ENCODE results near the gene TTC17. TPM values are rescaled to one million over a fixed set of nuclear protein-coding genes. Genes with fewer than 3 reads are reported as not detected.
"Not testable (repeated sequence)": the region's sequence is repeated elsewhere in the genome, so short reads cannot be mapped to it uniquely, and the experiment has no call there.

Gene TTC17
- total RNA-seq, 1 donor from 2014 or later, result 183 TPM

- Histone ChIP-seq H4K20me1 (ENCODE audit: low read depth) (no peaks in the 10 kb centered on the region), H2AFZ (replicated peaks) (no peak overlapping the region), H3K4me2 (no peak overlapping the region), H3K27me3 (no peaks in the 10 kb centered on the region), H3K79me2 (ENCODE audit: low read depth) (no peaks in the 10 kb centered on the region), H3F3A (ENCODE audit: low read depth) (no peaks in the 10 kb centered on the region), H3K27ac (no peak overlapping the region), H3K36me3 (peaks cover 38% of the 10 kb centered on the region), H3K9me3 (ENCODE audit: low read depth) (no peaks in the 10 kb centered on the region), H3K4me3 (no peak overlapping the region), H3K4me1 (no peaks in the 10 kb centered on the region), H3K9ac (no peak overlapping the region)
- no peak overlapping the region for H3K4me3 Mint-ChIP-seq
- H3K27me3 Mint-ChIP-seq (ENCODE audit: insufficient read depth, low read depth), result no peaks in the 10 kb centered on the region
- no peaks in the 10 kb centered on the region for H3K4me1 Mint-ChIP-seq
- TF ChIP-seq EZH2 (IDR thresholded peaks at IDR 0.05), result no peak
- TF ChIP-seq CTCF (IDR thresholded peaks at IDR 0.05), result no peak
- TF ChIP-seq EZH2phosphoT487 (IDR thresholded peaks at IDR 0.05), result no peak
- no peak overlapping the region for H3K27ac Mint-ChIP-seq
- H3K36me3 Mint-ChIP-seq, result peaks cover 36% of the 10 kb centered on the region
- no peak for DNase-seq (ENCODE audit: low spot score)
- no peaks in the 10 kb centered on the region for H3K9me3 Mint-ChIP-seq
These were observed 38.5 kb downstream of the TTC17 start for GRCh38 chr11:43397251-43397650.

- Histone ChIP-seq H3K36me3 (peaks cover 38% of the 10 kb centered on the region), H4K20me1 (ENCODE audit: low read depth) (no peaks in the 10 kb centered on the region), H3K27ac (no peak overlapping the region), H3K9ac (no peak overlapping the region), H3K9me3 (ENCODE audit: low read depth) (no peaks in the 10 kb centered on the region), H2AFZ (replicated peaks) (no peak overlapping the region), H3K4me3 (no peak overlapping the region), H3K4me2 (no peak overlapping the region), H3K27me3 (no peaks in the 10 kb centered on the region), H3K79me2 (ENCODE audit: low read depth) (no peaks in the 10 kb centered on the region), H3F3A (ENCODE audit: low read depth) (no peaks in the 10 kb centered on the region), H3K4me1 (no peaks in the 10 kb centered on the region)
- no peak for DNase-seq (ENCODE audit: low spot score)
- Mint-ChIP-seq H3K27ac (no peak overlapping the region), H3K36me3 (peaks cover 20% of the 10 kb centered on the region), H3K9me3 (no peaks in the 10 kb centered on the region), H3K4me3 (no peak overlapping the region), H3K4me1 (no peaks in the 10 kb centered on the region), H3K27me3 (ENCODE audit: insufficient read depth, low read depth) (no peaks in the 10 kb centered on the region)
- TF ChIP-seq EZH2 (IDR thresholded peaks at IDR 0.05) (no peak), CTCF (IDR thresholded peaks at IDR 0.05) (no peak), EZH2phosphoT487 (IDR thresholded peaks at IDR 0.05) (no peak)
These were observed 41.4 kb downstream of the TTC17 start for GRCh38 chr11:43399983-43400630.

- peaks cover 38% of the 10 kb centered on the region for H3K36me3 ChIP-seq
- no peaks in the 10 kb centered on the region for H3K4me1 Mint-ChIP-seq
These were observed 42.5 kb downstream of the TTC17 start for GRCh38 chr11:43401252-43401651.

GRCh38 chr11:43401811-43402210 is 43.1 kb downstream of the TTC17 start:
- H3K4me3 Mint-ChIP-seq; H3K27ac ChIP-seq; H3K4me1 Mint-ChIP-seq; H3K4me2 ChIP-seq; H3K4me1 ChIP-seq; H3K27ac Mint-ChIP-seq; H3K9me3 Mint-ChIP-seq; H3K4me3 ChIP-seq; H3K27me3 Mint-ChIP-seq (ENCODE audit: insufficient read depth, low read depth); H4K20me1 ChIP-seq (ENCODE audit: low read depth); H3K9me3 ChIP-seq (ENCODE audit: low read depth); DNase-seq (ENCODE audit: low spot score); H3K9ac ChIP-seq; H3K27me3 ChIP-seq; H3F3A ChIP-seq (ENCODE audit: low read depth); H3K79me2 ChIP-seq (ENCODE audit: low read depth); H2AFZ ChIP-seq (replicated peaks): not testable (repeated sequence)
- H3K36me3 Mint-ChIP-seq, result peaks cover 23% of the 10 kb centered on the region
- H3K36me3 ChIP-seq, result peaks cover 40% of the 10 kb centered on the region

More at GRCh38 chr11:43401252-43401651, 42.5 kb downstream of the TTC17 start:
- Histone ChIP-seq H3K9me3 (ENCODE audit: low read depth) (no peaks in the 10 kb centered on the region), H3K4me2 (no peak overlapping the region), H3F3A (ENCODE audit: low read depth) (no peaks in the 10 kb centered on the region), H3K27me3 (no peaks in the 10 kb centered on the region), H3K4me3 (no peak overlapping the region), H3K4me1 (no peaks in the 10 kb centered on the region), H4K20me1 (ENCODE audit: low read depth) (no peaks in the 10 kb centered on the region), H3K9ac (no peak overlapping the region), H3K27ac (no peak overlapping the region), H3K79me2 (ENCODE audit: low read depth) (no peaks in the 10 kb centered on the region), H2AFZ (replicated peaks) (no peak overlapping the region)
- DNase-seq (ENCODE audit: low spot score), result no peak
- Mint-ChIP-seq H3K27me3 (ENCODE audit: insufficient read depth, low read depth) (no peaks in the 10 kb centered on the region), H3K4me3 (no peak overlapping the region), H3K27ac (no peak overlapping the region), H3K36me3 (peaks cover 25% of the 10 kb centered on the region), H3K9me3 (no peaks in the 10 kb centered on the region)
- TF ChIP-seq CTCF (IDR thresholded peaks at IDR 0.05) (no peak), EZH2 (IDR thresholded peaks at IDR 0.05) (no peak), EZH2phosphoT487 (IDR thresholded peaks at IDR 0.05) (no peak)
